Smooth muscle cell (in vitro differentiated cells): ENCODE data around the gene MAPK8IP3. TPM values are rescaled to one million over a fixed set of nuclear protein-coding genes. Genes with fewer than 3 reads are reported as not detected.
A peak's percentile ranks its signal among the peaks of the same experiment; 100 is the strongest.

ENCODE experiments used
- DNase-seq: peaks from one replicate; lab custom pipeline; 2025; ENCODE audit not compliant: unreplicated experiment; lab: John Stamatoyannopoulos, UW
- H2AFZ ChIP-seq: fragments of 200-600 bp; sonication (generic); 2 replicates; pipeline ENCODE4 v1.6.0; 2016; ENCODE audit warnings: antibody characterized with exemption, low read depth, mild to moderate bottlenecking
- H3F3A ChIP-seq: fragments of 200-600 bp; sonication (generic); 2 replicates; pipeline ENCODE4 v1.6.0; 2017; ENCODE audit warnings: antibody characterized with exemption, low read depth
- H3K27ac ChIP-seq: fragments of 200-600 bp; sonication (generic); 2 replicates; pipeline ENCODE4 v1.5.1; 2016; ENCODE audit warnings: low read depth, mild to moderate bottlenecking
- H3K27me3 ChIP-seq: fragments of 200-600 bp; sonication (generic); 2 replicates; pipeline ENCODE4 v1.6.1; 2016; ENCODE audit warnings: low read depth, mild to moderate bottlenecking
- H3K36me3 ChIP-seq: fragments of 200-600 bp; sonication (generic); 2 replicates; pipeline ENCODE4 v1.5.1; 2016; ENCODE audit warnings: low read depth
- H3K4me1 ChIP-seq: fragments of 200-600 bp; sonication (generic); 2 replicates; pipeline ENCODE4 v1.5.1; 2016; ENCODE audit warnings: low read depth
- H3K4me2 ChIP-seq: fragments of 200-600 bp; sonication (generic); 2 replicates; pipeline ENCODE4 v1.6.0; 2016; ENCODE audit warnings: mild to moderate bottlenecking
- H3K4me3 ChIP-seq: fragments of 200-600 bp; sonication (generic); 2 replicates; pipeline ENCODE4 v1.5.1; 2016; ENCODE audit warnings: mild to moderate bottlenecking
- H3K79me2 ChIP-seq: fragments of 200-600 bp; sonication (generic); 2 replicates; pipeline ENCODE4 v1.6.0; 2016; ENCODE audit warnings: low read depth, mild to moderate bottlenecking
- H3K9ac ChIP-seq: fragments of 200-600 bp; sonication (generic); 2 replicates; pipeline ENCODE4 v1.6.0; 2016; ENCODE audit warnings: low read depth
- H3K9me3 ChIP-seq: fragments of 200-600 bp; sonication (generic); replicated peaks from 2 replicates; pipeline ENCODE4 v1.5.1; 2016; ENCODE audit warnings: low read depth
- H4K20me1 ChIP-seq: fragments of 200-600 bp; sonication (generic); 2 replicates; pipeline ENCODE4 v1.6.0; 2016; ENCODE audit warnings: low read depth
- WGBS: methylation state at CpG from one replicate; pipeline ENCODE4 v1.1.7; 2016; ENCODE audit warnings: low lambda C conversion rate; 5-methylcytosine and 5-hydroxymethylcytosine counted together
- polyA plus RNA-seq: library from polyadenylated mRNA; unstranded; fragments of >200 nt; fragmentation: Nextera tagmentation; extraction: Ambion mirVana; gene quantifications from 2 replicates; pipeline ENCODE4 v1.2.1, GENCODE V29; 2016
- total RNA-seq: library from RNA; depleted of rRNA; stranded (reverse); fragments of >200 nt; gene quantifications from 2 replicates; pipeline ENCODE4 v1.2.3, GENCODE V29; 2014
- TF ChIP-seq, protein P1 (sequence below): fragments of 200-600 bp; sonication (generic); IDR thresholded peaks from 2 replicates; pipeline ENCODE4 v1.5.1; 2017; ENCODE audit warnings: borderline replicate concordance, mild to moderate bottlenecking, antibody characterized with exemption; ENCODE audit not compliant: insufficient read depth, poor library complexity, severe bottlenecking

The MAPK8IP3 gene
- total and polyA plus RNA-seq, 2 experiments from 2014 or later = 43.6 to 47.8 TPM

DNA sequence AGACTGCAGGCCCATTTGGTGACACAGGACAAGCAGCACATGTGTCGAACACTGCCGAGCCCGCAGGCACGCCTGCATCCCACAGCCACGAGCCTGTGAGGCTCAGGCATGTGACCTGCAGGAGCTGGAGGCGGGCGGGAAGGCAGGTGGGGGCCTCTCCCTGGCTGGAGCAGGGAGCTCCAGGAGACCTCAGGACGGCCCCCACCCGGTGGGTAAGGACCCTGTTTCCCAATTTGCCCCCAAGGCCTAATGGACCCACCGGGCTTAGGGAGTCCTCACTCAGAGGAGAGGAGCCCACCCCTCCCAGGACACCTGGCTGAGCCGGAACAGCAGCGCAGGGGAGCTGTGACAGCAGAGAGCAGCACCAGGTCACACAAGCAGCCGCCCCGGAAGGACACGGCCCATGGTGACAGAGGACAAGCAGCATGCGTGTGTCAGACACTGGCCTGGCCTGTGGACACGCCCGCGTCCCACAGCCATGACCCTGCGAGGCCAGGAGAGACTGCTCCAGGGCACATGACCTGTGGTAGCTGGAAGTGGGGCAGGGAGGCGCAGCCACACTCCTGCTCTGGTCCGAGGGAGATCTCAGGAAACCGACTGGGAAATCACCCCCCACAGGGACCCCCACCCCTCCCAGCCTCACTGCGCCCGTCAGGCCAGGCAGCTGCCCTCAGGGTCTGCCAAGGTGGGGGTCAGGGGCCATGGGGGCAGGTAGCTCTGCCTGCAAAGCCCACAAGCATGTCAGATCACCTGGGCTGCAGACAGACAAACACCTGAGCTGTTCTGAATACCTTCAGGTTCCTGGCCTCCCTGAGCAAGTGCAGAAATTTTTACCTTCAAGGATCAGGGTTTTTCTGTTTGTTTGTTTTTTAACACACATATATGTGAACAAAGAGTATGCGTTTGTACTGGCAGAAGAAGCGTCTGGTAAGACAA is 74.0 kb downstream of the MAPK8IP3 start:
- Histone ChIP-seq H3K4me2 (no peak overlapping the region), H3K27ac (no peak overlapping the region), H3K4me1 (peaks cover 4% of the 10 kb centered on the region), H3K27me3 (no peaks in the 10 kb centered on the region), H3K4me3 (no peak overlapping the region), H3F3A (peaks cover 7% of the 10 kb centered on the region), H3K9ac (no peak overlapping the region), H2AFZ (no peak overlapping the region), H3K9me3 (no peaks in the 10 kb centered on the region), H3K79me2 (peaks cover 24% of the 10 kb centered on the region), H3K36me3 (no peaks in the 10 kb centered on the region), H4K20me1 (peaks cover 31% of the 10 kb centered on the region)
- TF ChIP-seq, protein P1, sequence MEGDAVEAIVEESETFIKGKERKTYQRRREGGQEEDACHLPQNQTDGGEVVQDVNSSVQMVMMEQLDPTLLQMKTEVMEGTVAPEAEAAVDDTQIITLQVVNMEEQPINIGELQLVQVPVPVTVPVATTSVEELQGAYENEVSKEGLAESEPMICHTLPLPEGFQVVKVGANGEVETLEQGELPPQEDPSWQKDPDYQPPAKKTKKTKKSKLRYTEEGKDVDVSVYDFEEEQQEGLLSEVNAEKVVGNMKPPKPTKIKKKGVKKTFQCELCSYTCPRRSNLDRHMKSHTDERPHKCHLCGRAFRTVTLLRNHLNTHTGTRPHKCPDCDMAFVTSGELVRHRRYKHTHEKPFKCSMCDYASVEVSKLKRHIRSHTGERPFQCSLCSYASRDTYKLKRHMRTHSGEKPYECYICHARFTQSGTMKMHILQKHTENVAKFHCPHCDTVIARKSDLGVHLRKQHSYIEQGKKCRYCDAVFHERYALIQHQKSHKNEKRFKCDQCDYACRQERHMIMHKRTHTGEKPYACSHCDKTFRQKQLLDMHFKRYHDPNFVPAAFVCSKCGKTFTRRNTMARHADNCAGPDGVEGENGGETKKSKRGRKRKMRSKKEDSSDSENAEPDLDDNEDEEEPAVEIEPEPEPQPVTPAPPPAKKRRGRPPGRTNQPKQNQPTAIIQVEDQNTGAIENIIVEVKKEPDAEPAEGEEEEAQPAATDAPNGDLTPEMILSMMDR = no peak
- WGBS = 92% methylated on average over 27 of the region's 27 CpGs
- no peak for DNase-seq

- DNase-seq = no peak
- H3K9me3 ChIP-seq = no peaks in the 10 kb centered on the region
- H3K4me2 ChIP-seq = peak overlapping the region; percentile 99
- H3K27me3 ChIP-seq = no peaks in the 10 kb centered on the region
- H4K20me1 ChIP-seq = peaks cover 38% of the 10 kb centered on the region
- 94% methylated on average over 6 of the region's 6 CpGs for WGBS
- H3K4me1 ChIP-seq = peaks cover 4% of the 10 kb centered on the region
- no peak overlapping the region for H2AFZ ChIP-seq
- H3K36me3 ChIP-seq = no peaks in the 10 kb centered on the region
- H3F3A ChIP-seq = peaks cover 7% of the 10 kb centered on the region
- H3K9ac ChIP-seq = no peak overlapping the region
- no peak overlapping the region for H3K27ac ChIP-seq
- no peak overlapping the region for H3K4me3 ChIP-seq
- TF ChIP-seq, protein P1 = no peak
- peaks cover 28% of the 10 kb centered on the region for H3K79me2 ChIP-seq
Observed at GRCh38 chr16:1780677-1781072, 74.7 kb downstream of the MAPK8IP3 start.

DNA sequence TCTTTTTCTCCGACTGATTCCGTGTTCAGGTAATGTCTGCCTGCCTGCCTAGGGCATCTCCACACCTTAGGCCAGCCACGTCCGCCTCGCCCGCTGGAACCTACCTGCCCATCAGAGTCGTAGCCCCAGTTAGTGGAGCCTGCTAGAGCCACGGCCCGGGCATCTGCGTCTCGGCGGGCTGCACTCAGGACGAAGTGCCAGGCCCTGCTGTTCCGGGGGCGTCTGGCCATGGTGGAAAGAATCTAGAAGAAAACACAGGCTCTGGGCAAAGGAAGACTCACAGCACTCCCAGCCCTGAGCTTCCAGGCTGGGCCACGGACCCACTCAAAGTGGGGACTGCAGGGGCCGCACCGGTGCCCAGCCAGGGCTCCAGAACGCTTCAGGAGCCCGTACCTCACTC is 75.3 kb downstream of the MAPK8IP3 start:
- TF ChIP-seq, protein P1 = no peak
- H3F3A ChIP-seq = peaks cover 7% of the 10 kb centered on the region
- no peak overlapping the region for H2AFZ ChIP-seq
- no peaks in the 10 kb centered on the region for H3K36me3 ChIP-seq
- WGBS = 84% methylated on average over 20 of the region's 20 CpGs
- no peaks in the 10 kb centered on the region for H3K27me3 ChIP-seq
- H3K9me3 ChIP-seq = no peaks in the 10 kb centered on the region
- no peak overlapping the region for H3K9ac ChIP-seq
- no peak for DNase-seq
- peaks cover 43% of the 10 kb centered on the region for H4K20me1 ChIP-seq
- H3K27ac ChIP-seq = no peak overlapping the region
- H3K79me2 ChIP-seq = peaks cover 32% of the 10 kb centered on the region
- H3K4me3 ChIP-seq = peak overlapping the region; percentile 92
- H3K4me2 ChIP-seq = peak overlapping the region; percentile 99
- peaks cover 4% of the 10 kb centered on the region for H3K4me1 ChIP-seq
